ENCODE measurements around the gene SVOP.
"Not testable (repeated sequence)": the region's sequence is repeated elsewhere in the genome, so short reads cannot be mapped to it uniquely, and the experiment has no call there.

DNA sequence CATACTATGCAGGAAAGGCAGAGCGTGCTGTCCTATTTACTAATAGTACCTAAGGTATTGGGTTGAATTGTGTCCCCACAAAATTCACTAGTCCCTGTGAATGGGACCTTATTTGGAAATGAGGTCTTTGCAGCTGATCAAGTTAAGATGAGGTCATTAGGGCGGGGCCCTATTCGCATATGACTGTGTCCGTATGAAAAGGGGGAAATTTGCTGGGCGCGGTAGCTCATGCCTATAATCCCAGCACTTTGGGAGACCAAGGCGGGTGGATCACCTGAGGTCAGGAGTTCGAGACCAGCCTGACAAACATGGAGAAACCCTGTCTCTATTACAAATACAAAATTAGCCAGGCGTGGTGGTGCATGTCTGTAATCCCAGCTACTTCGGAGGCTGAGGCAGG is 154.8 kb downstream of the SVOP start:
- not testable (repeated sequence) for TF ChIP-seq CTCF, POLR2A (IDR thresholded peaks at IDR 0.05)

Data from body of pancreas (tissue), 4 donors.